Globus pallidus (tissue), 1 donor: ENCODE results near the gene ASZ1.
A peak's percentile ranks its signal among the peaks of the same experiment; 100 is the strongest.
"Not testable (repeated sequence)": the region's sequence is repeated elsewhere in the genome, so short reads cannot be mapped to it uniquely, and the experiment has no call there.

Experiments
- DNase-seq: peaks from one replicate; pipeline ENCODE4 v3.0.0-alpha.2; 2015; ENCODE audit warnings: low spot score

The ASZ1 gene, protein sequence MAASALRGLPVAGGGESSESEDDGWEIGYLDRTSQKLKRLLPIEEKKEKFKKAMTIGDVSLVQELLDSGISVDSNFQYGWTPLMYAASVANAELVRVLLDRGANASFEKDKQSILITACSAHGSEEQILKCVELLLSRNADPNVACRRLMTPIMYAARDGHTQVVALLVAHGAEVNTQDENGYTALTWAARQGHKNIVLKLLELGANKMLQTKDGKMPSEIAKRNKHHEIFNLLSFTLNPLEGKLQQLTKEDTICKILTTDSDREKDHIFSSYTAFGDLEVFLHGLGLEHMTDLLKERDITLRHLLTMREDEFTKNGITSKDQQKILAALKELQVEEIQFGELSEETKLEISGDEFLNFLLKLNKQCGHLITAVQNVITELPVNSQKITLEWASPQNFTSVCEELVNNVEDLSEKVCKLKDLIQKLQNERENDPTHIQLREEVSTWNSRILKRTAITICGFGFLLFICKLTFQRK

DNA sequence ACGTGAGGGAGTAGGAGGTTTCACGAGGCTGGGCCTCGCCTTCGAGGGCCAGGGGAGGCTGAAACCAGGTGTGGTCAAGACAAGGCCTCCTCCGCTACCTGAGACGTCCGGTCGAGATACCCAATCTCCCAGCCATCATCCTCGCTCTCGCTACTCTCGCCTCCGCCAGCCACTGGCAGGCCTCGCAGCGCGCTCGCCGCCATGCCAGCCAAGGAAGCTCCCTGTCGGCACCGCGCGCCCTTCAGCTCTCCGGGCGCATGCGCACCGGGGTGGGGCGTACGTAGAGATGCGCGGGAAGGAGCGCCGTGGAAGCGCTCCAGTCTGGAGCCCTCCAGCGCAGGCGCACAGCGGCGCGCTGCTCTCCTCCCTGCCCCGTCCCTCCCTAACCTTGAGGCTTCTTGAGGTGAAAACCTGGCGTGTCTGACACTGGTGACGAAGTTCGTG, at the start of gene ASZ1:
Gene ASZ1, minus strand, starts transcription at position 236 of the 444 bp plus-strand sequence. Its CDS starts 33 bp downstream, at position 203.
- no peak for DNase-seq

DNA sequence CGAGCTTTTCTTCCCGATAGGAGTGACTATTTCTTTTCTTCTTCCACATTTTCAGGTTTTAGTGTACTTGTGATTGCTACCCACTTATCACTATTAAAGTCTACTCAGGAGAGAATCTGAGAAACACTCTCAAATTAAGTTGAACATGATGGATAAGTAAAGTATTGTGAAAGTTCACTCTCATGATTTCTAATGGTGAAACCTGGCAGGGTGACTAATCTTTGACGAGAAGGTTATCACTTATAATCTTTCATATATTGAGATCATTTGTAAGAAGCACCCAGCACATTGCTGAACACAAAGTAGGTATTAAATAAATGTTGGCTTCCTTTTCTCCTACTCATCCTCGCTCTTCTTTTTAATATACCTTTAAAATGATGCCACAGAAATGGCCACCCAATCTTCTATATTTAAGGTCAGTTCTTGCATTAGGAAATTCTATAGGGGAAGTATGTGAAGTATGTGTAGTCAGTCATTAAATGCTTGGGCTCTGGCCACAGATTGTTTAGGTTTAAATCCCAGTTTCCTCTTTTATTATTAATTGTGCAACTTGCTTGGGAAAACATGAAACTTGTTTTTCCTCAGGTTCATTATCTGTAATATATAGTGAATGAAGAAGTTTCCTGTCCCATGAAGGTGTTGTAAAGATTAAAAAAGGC, 49.4 kb upstream of the ASZ1 start:
- no peak for DNase-seq

DNA sequence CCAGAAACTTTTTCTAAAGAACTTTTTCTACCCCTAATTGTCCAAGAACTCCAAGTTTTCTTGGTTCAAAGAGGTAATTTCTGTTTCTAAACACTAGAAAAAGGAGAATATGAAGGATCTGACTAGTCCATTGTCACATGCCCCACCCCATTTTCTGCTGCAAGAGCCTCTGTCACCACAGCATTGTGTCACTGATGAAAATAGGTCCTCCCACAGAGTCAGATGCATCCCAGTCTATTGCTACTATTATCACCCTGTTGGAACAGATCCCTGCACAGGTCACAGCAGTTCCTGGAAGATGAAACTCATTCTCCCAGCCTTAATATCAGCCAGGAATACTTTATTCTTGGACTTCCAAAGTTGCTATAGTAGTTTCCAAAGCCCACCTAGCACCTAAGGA, 45.0 kb upstream of the ASZ1 start:
- peak; percentile 27 for DNase-seq

DNA sequence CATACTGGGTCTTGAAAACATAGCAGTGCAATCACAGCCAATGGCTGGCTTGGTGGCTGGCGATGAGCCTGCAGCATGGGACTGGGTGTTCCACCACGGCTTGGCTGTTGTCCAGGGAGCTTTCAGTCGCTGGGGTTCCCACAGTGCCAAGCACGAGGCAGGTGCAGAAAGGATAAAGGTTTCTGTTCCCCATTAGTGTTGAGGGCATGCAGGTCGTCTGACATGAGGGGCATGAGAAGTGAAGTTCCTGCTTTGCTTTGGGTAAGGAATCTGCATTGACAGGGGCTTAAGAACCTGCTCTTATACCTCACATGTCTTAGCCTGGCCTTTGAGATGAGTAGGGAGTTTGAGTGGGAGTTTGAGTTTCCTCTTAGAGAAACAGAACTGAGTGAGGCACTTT, 43.5 kb upstream of the ASZ1 start:
- no peak for DNase-seq

DNA sequence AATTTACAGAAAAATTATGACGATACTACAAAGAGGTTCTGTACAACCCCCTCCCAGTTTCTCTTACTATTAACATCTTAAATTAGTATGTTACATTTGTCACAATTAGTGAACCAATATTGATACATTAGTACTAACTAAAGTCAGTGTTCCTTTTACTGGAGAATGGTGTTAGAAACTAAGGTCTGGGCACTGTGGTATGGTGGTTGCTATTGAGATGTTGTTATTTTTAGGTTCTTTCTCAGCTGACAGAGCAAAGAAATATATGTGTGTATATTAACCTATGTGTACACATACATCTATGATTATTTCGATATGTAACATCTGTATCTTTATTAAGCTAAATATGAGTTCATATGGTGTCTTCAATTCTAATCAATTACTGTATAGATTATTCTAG, 40.9 kb upstream of the ASZ1 start:
- no peak for DNase-seq

DNA sequence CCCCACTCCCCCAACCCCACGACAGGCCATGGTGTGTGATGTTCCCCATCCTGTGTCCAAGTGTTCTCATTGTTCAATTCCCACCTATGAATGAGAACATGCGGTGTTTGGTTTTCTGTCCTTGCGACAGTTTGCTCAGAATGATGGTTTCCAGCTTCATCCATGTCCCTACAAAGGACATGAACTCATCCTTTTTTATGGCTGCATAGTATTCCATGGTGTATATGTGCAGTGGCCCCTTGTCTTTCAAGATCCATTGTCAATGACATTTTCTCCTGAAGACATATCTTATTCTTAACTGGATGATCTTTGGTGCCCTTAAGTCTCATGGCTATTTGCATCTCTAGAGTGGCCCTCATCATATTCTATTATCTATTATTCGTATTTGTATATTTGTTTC, 33.5 kb upstream of the ASZ1 start:
- not testable (repeated sequence) for DNase-seq

DNA sequence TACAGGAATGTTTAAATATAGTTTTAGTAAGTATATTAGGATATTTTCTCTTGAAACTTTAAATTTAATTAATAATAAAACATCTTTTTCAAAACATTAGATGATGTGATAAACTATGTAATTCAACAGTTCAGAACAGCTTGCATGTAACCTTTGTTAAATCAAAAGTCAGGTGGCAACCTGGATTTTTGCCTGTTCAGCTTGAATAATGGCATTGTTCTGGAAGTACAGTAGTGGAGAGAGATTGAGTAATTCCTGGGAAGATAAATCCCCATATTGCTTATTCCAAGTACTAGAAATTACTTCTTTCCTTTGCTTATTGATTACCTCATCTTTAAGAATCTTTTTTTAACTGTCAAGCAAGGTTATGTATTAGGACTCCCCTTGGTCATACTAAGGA, 32.4 kb upstream of the ASZ1 start:
- no peak for DNase-seq

DNA sequence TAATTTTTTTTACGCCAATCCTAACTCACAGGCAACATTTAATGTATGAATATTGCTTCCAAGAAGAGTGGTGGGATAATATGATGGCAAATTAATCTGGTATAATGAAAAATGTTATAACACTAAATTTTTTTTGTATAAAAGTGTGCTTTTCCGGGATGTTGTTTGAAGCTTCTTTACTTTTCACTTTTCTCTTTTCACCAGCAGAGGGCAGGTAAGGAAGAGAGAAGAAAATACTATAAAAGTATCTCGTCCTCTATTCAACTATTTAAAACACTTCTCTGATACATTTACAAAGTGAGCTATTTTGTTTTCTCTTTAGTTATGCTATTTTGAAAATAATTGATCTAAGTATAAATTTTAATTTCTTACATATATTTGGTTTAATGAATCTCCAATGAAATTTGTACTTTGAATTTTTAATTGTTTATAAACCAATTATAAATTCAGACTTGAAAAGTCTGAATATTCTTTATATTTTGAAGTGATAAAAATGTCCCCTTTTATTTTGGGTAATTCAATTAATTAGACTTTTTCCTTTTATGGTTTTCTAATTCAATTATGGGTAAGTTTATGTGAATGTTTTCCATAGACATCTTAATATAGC, 31.8 kb upstream of the ASZ1 start:
- peak; percentile 25 for DNase-seq

DNA sequence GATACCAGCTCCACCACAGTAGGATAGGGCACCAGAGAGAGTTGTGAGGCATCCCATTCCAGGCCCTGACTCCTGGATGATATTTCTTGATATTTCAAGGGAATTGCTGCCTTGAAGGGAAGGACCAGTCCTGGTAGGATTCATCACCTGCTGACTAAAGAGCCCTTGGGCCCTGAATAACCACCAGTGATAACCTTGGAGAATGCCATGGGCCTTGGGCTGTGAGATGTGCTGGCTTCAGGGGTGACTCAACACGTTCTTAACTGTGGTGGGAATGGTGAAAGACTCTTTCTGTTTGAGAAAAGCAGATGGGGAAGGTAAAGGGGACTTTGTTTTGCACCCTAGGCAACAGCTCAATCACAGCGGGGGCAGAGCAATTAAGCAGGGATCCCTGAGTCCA, 21.4 kb upstream of the ASZ1 start:
- DNase-seq: no peak

DNA sequence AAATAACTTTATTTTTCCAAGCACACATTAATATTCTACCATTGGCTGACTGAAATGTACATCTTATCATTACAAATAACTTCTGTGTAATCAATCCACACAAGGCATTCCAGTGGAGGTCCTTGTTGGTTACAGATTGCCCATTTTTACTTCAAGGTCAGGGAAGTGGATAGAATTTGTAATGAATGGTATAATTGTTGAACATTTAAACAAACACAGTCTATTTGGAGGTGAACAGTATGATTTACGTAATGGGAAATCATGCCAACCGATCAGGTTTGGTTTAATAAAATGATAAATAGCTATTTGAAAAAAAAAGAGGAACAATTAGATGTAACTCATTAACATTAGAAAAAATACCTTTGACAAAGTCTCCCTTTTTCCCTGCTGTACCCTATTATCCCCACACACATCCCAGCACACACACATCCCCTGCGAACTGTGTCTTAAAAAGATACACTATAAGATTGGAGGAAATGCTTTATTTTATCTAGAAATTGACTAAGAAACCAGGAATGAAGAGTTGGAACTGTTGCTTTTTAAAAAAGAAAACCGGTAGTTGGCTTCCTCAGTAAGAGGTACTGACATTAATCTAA, 19.0 kb upstream of the ASZ1 start:
- no peak for DNase-seq

DNA sequence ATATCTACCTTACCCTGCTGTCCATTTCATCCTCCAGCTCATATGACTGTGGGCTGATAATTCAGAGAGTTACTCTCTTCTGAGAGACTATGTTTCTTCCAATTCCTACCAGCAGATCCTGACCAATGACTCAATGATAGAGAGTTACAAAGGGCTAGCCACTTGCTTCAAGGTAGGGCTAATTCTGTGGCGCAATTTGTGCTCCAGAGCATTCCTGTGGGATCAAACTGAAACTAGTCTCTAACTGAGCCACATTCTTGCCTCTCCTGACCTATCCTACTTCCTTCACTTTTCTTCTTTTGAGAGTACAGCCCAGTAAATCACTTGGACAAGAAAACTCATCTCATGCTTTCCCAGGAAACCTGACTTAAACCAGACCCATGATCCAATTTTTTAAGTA, 17.9 kb upstream of the ASZ1 start:
- DNase-seq: no peak

DNA sequence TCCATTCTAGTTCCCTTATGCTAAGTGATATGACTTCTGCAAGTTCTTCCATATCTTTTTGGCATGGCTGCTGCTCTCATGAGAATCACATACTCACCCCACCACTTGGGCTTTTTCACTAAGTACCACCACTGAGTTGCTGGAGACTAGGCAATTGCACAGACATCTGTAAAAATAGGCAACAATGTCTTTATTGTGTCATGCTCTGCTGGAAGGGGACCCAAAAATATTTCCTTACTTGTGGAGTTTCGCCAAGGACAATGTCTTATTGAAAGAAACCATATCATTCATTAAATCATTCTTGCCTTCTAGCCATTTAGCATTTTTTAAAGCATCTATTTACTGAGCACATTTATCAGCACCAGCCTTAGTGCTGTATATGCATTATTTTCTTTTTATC, 17.4 kb upstream of the ASZ1 start:
- no peak for DNase-seq

DNA sequence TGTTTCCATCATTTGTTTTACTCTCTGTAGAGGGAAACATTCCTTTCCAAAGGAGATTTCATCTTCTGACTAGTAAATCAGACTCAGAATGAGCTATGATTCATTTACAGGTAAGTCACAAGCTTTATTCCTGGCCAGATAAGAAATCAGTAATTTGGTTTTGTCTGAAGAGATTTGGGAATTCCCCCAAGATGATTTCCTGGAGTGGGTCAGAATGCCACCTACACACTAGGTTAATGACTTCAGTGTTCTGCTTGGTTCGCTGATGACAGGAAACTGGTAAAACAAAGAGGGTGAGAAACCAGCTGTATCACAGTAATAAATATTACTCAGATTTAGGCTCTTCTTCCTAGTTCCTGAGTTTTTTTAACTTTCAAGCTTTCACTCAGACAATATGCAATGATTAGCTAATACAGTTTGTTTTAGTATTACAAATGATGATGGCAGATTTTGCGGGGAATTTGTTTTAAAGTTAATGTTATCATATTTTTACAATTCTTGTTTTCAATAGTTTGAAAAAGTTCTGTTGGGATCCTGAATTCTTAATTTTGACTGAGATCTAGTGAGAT, 8.3 kb upstream of the ASZ1 start:
- no peak for DNase-seq

DNA sequence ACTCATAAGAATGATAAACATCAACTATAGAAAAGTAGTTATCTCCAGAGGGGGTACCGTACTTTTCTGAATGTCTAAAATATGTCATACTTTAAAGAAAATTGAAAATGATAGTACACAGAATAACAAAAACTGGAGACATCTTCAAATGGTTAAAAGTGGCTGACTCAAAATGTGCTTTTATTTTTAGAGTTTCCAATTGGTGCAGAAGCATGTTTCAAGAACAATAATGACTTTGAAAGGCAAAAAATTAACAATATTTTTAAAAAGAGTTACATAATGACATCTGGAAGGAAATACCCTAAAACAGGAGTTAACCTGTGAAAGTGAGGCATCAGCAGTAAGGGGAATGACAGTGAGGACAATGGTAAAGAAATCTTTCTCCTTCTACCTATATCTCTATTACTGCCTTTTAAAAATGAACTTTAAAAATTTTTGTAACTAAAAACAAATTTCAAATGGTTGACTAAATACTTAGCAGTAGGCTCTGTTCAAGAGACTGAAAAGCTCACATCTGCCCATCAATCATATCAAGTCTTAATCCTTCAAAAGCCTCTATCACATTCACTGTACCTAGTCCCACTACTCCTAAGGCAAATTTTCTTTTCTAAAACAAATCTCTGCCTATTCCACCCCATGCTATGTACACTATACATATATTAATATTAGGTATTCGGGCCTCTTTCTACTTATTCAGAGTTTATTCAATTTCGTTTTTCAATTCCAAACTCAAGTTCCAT, 3.0 kb downstream of the ASZ1 start:
- no peak for DNase-seq

DNA sequence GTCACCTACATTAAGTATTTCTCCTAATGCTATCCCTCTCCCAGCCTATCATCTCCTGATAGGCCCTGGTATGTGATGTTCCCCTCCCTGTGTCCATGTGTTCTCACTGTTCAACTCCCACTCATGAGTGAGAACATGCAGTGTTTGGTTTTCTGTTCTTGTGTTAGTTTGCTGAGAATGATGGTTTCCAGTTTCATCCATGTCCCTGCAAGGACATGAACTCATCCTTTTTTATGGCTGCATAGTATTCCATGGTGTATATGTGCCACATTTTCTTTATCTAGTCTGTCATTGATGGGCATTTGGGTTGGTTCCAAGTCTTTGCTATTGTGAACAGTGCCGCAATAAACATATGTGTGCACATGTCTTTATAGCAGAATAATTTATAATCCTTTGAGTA, 12.7 kb downstream of the ASZ1 start:
- DNase-seq: not testable (repeated sequence)

DNA sequence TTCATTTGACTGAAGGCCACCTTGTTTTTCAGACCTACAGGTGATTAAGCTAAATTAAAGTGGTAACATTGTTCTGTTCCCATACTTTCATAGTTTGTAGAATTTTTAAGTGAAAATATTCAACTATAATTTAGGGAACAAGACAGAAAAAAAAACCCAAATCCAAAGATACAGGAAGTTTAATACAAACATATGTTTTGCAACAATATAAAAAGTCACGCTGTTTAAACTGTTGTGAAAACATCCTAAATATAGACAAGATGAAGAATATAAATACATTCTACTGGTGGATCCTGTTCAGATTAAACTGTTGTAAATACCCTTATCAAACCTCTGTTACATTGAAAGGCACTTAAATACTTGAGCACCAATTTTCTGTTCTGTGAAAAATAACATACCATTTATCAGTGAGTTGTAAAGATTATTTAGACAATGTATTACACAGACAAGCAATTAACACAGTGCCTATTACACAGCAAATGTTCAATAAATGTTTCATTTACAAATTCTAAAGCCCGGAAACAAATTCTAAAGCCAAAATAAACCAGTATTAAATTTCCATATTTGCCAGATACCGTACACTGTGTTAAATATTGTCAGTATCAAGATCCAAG, 14.2 kb downstream of the ASZ1 start:
- DNase-seq: no peak

DNA sequence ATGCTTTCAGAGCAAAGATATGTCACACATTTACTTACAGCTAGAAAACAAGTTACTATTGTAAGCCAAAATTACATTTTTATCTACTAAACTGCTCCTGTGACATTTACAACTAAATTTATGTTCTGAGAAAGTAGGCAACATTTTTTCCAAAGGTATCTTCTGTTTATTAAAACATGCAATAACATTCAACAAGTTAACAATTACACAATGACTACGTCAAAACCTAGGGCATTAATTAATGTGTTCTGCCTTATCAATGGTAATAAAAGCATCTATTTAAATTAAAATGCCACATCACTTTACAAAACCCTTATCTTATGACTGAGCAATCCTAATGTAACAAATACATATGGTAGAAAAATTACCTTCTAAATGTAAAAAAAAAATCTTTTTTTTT, 14.9 kb downstream of the ASZ1 start:
- no peak for DNase-seq

DNA sequence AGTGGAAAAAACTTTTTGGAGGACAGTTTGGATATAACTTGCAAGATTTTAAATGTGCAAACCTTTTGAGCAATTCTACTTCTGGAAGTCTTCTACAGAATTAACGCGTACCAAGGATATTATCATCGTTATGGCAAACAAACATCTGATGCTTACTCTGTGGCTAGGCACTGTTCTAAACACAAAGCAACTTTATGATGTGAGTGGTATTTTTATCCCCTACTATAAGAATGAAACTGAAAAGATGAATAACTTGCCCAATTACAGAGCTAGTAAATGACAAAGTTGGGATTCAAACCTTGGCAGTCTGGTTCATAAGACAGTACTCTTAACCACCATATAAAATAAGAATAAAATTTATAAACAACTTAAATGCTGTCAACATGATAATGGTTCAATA, 15.8 kb downstream of the ASZ1 start:
- no peak for DNase-seq

DNA sequence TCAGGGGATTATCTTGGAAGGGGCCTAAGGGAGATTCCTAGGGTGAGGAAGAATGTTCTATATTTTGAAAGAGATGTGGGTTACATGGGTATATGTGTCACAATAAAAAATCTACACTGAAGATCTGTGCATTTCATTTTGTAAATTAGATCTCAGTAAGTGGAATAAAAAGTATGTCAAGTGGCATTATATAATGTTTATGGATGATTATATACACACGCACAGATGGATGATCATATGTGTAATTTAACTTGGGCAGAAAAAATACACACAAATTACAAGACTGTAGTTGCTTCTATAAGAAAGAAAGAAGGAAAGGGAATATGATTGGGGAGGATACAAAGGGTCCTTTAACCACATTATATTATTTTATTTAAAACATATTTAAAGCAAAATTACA, 18.5 kb downstream of the ASZ1 start:
- no peak for DNase-seq

DNA sequence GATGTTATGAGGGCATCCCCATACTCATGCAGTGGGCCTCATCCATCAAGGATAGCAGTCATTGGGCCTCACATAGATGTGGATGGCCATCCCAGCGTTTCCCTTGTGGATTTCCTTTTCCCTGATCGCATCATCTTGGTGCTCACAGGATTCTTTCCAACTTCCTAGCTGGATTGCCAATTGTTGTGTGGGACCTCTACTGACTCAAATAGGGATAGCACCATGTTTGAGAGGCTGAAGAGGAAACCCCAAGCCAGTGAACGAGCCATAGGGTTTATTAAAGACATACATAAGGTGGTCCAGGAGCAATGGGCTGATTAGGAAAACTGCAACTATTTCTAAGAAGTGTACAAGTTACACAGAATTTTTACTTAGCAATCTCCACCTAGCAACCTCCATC, 21.8 kb downstream of the ASZ1 start:
- no peak for DNase-seq

DNA sequence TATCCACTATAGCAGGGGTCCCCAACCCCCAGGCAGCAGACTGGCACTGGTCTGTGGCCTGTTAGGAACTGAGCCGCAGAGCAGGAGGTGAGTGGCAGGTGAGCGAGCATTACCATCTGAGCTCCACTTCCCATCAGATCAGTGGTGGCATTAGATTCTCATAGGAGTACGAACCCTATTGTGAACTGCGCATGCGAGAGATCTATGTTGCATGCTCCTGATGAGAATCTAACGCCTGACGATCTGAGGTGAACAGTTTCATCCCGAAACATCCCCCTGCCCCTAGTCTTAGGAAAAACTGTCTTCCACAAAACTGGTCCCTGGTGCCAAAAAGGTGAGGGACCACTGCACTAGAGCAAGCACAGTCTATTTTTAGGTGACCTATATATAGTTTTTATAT, 23.6 kb downstream of the ASZ1 start:
- DNase-seq: no peak
